NCI-H2227 (cell line): ENCODE measurements around the gene PXDN.
"Not testable (repeated sequence)": the region's sequence is repeated elsewhere in the genome, so short reads cannot be mapped to it uniquely, and the experiment has no call there.

Experiments
- DNase-seq: peaks from one replicate; lab custom pipeline; 2025; ENCODE audit not compliant: unreplicated experiment; lab: John Stamatoyannopoulos, UW

Gene PXDN

GRCh38 chr2:1727796-1728474 is 16.4 kb downstream of the PXDN start:
- DNase-seq = no peak

GRCh38 chr2:1727101-1727771 is 17.1 kb downstream of the PXDN start:
- no peak for DNase-seq

GRCh38 chr2:1726558-1726957 is 17.8 kb downstream of the PXDN start:
- DNase-seq = no peak

- not testable (repeated sequence) for DNase-seq
These were observed 20.0 kb downstream of the PXDN start for GRCh38 chr2:1724351-1724750.

GRCh38 chr2:1723397-1724042 is 20.8 kb downstream of the PXDN start:
- DNase-seq = no peak

- DNase-seq = no peak
These were observed 21.6 kb downstream of the PXDN start for GRCh38 chr2:1722692-1723091.

- no peak for DNase-seq
These were observed 22.3 kb downstream of the PXDN start for GRCh38 chr2:1721706-1722646.

- DNase-seq = no peak
These were observed 25.7 kb downstream of the PXDN start for GRCh38 chr2:1718339-1719220.

GRCh38 chr2:1717113-1717512 is 27.2 kb downstream of the PXDN start:
- DNase-seq = no peak

GRCh38 chr2:1716441-1716840 is 27.9 kb downstream of the PXDN start:
- no peak for DNase-seq

GRCh38 chr2:1716014-1716305 is 28.4 kb downstream of the PXDN start:
- not testable (repeated sequence) for DNase-seq

- DNase-seq = no peak
These were observed 28.9 kb downstream of the PXDN start for GRCh38 chr2:1715184-1716013.

- no peak for DNase-seq
These were observed 29.8 kb downstream of the PXDN start for GRCh38 chr2:1714291-1715064.

GRCh38 chr2:1713839-1714236 is 30.5 kb downstream of the PXDN start:
- no peak for DNase-seq

GRCh38 chr2:1713142-1713838 is 31.0 kb downstream of the PXDN start:
- no peak for DNase-seq

GRCh38 chr2:1709946-1710560 is 34.3 kb downstream of the PXDN start:
- no peak for DNase-seq

GRCh38 chr2:1709335-1709605 is 35.0 kb downstream of the PXDN start:
- DNase-seq = no peak
